Limb (tissue), 2 donors: ENCODE measurements around the gene HOOK2.

Experiments
- DNase-seq, 2 donors: peaks; one replicate each; pipeline ENCODE4 v3.0.0-alpha.2; 2016; ENCODE audit errors: extremely low spot score in 2 of 2

Gene HOOK2

DNA sequence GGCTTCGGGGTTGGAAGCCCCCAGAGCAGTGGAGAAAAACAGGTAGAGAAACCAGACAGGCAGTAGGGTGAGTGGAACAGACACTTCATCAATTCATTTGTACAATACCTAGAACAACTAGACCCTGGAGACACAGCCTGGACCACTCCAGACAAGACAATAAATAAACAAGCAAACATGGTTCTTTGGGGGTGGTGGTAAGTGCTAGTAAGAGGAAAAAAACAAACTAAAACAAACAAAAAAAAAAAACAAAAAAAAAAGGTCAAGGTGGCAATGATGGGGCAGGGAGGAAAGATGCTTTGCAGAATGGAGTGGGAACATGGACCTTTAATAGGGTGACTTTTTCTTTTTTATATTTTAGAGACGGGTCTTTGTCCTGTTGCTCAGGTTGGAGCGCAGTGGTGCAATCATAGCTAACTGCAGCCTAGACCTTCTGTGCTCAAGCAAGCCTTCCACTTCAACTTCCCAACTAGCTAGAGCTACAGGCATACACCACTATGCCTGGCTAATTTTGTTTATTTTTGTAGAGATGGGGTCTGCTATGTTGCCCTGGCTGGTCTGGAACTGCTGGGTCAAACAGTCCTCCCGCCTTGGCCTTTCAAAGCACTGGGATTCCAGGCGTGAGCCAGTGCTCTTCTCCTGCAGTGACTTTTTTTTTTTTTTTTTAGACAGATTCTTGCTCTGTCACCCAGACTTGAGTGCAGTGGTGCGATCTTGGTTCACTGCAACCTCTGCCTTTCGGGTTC, 19.0 kb upstream of the HOOK2 start:
- DNase-seq = no peak

DNA sequence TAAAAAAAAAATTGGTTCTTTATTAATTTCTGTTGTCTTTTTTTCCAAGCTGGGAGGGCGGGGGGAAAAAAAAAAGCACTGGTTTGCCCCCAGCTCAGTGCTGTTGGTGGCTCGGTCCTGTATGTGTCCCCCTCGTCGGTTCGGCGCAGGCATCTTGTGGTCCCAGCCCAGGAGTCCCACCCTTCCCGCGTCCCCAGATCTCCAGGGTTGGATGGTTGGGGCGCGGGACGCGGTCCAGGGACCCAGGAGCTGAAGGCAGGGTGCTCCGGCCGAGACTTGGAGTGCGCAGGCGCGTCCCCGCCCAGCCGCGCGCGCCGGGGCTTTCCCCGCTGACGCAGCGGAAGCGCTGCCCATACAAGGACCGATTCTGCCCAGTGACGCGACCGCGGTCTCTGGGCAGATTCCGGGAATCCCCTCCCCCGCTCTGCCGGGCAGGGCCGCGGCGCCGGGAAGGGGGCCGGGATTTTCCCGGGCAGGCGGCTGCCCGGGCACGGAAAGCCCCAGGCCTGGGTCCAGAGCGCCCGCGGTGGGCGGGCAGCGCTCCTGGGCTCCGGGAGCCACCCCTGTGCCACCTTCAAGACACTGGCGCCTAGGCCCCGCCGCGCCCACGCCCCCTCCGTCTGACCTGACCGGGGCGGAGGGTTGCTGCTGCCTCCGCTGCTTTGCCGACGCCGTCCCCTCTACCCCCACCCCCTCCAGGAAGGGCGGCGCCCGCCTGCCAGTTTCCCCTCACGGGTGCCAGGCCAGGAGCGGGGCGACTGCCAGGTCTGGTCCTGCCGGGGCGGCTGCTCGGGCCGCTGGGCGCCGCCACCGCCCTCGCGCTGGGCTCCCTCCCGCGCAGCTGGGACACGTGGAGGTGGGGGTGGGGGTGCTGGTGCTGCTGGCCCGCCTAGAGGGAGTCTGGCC, 18.2 kb upstream of the HOOK2 start:
- DNase-seq = peak; percentile 89 to 97

DNA sequence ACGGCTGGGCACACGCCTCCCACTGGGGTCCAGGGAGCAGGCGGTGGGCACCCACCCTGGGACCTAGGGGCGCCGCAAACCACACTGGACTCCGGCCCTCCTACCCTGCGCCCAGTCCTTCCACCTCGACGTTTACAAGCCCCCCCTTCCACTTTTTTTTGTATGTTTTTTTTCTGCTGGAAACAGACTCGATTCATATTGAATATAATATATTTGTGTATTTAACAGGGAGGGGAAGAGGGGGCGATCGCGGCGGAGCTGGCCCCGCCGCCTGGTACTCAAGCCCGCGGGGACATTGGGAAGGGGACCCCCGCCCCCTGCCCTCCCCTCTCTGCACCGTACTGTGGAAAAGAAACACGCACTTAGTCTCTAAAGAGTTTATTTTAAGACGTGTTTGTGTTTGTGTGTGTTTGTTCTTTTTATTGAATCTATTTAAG, 17.5 kb upstream of the HOOK2 start:
- DNase-seq = peak in 1 of 2 donors; percentile 57

DNA sequence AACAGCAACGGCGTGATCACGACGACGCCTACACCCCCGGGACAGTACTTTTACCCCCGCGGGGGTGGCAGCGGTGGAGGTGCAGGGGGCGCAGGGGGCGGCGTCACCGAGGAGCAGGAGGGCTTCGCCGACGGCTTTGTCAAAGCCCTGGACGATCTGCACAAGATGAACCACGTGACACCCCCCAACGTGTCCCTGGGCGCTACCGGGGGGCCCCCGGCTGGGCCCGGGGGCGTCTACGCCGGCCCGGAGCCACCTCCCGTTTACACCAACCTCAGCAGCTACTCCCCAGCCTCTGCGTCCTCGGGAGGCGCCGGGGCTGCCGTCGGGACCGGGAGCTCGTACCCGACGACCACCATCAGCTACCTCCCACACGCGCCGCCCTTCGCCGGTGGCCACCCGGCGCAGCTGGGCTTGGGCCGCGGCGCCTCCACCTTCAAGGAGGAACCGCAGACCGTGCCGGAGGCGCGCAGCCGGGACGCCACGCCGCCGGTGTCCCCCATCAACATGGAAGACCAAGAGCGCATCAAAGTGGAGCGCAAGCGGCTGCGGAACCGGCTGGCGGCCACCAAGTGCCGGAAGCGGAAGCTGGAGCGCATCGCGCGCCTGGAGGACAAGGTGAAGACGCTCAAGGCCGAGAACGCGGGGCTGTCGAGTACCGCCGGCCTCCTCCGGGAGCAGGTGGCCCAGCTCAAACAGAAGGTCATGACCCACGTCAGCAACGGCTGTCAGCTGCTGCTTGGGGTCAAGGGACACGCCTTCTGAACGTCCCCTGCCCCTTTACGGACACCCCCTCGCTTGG, 16.9 kb upstream of the HOOK2 start:
- peak; percentile 30 to 75 for DNase-seq

DNA sequence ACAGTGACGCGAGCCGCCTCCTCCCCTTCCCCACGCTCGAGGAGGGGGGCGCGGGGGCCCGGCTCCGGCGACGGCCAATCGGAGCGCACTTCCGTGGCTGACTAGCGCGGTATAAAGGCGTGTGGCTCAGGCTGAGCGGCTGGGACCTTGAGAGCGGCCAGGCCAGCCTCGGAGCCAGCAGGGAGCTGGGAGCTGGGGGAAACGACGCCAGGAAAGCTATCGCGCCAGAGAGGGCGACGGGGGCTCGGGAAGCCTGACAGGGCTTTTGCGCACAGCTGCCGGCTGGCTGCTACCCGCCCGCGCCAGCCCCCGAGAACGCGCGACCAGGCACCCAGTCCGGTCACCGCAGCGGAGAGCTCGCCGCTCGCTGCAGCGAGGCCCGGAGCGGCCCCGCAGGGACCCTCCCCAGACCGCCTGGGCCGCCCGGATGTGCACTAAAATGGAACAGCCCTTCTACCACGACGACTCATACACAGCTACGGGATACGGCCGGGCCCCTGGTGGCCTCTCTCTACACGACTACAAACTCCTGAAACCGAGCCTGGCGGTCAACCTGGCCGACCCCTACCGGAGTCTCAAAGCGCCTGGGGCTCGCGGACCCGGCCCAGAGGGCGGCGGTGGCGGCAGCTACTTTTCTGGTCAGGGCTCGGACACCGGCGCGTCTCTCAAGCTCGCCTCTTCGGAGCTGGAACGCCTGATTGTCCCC, 16.1 kb upstream of the HOOK2 start, which contains the start of gene JUNB:
TSS of gene JUNB (plus strand) at position 142 of the 706 bp plus-strand sequence. CDS start at position 428, 286 bp downstream.
- peak; percentile 91 to 97 for DNase-seq

DNA sequence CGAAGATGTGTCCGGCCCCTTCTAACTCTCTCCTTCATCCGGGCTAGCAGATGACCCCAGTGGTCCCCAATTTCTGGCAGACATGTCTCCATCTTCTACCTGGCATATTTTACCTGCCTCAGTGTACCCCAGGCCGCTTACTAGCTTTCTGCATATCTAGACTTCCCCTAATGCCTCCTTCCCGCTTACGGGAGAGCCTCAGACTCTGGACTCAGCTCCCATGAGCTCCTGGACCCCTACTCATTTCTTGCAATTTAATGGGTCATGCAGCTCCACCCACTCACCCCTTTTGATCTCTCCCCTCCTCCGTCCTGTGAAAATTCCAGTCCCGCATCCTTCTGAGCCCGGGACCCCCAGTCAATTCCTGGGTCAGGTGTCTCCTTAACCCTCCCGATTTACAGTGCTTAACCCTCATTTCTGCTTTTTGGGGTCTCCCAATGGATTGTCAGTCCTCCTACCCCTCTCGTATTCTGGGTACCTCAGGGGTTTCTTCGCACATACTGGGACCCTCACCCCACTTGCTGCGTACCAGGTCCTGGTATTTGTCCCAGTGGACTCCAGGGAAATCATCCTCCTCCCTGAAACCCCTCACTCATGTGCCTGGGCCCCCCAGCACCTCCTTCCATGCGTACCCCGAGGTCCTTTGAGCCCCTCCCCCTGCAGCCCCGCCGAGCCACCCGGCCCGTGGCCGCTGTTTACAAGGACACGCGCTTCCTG, 15.4 kb upstream of the HOOK2 start:
- peak; percentile 10 to 55 for DNase-seq

DNA sequence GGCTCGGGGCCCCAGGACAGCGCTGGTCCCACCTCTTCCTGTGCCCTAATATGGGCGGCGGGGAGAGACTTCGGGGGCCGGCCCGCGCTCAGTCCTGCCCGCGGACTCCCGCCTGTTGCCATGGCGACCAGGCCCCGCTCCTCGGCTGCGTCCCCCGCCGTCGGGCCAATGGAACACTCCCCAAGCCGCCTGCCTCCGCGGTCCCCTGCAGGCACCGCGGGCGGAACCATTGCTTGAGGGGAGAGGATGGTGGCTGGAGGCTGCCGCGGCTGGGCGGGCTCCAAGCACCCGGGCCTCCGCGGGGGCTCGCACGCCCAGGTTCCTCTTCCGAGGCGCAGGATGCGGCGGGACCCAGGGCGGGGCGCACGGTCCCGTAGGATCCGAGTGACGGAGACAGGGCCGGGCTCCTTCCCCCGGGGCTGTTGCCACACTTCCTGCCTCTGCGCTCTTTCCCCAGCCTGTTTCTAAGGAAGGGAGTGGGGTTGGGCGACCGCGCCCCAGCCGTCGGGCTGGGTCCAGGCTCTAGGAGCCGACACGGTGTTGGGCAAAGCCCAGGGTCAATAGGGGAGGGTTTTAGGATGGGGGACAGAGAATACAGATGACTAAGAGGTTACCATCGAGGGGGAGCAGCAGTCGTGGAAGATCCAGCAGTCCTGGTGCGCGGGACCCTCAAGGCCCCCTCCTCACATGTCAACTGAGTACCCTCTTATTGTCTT, 14.7 kb upstream of the HOOK2 start:
- DNase-seq = peak; percentile 92 to 96

DNA sequence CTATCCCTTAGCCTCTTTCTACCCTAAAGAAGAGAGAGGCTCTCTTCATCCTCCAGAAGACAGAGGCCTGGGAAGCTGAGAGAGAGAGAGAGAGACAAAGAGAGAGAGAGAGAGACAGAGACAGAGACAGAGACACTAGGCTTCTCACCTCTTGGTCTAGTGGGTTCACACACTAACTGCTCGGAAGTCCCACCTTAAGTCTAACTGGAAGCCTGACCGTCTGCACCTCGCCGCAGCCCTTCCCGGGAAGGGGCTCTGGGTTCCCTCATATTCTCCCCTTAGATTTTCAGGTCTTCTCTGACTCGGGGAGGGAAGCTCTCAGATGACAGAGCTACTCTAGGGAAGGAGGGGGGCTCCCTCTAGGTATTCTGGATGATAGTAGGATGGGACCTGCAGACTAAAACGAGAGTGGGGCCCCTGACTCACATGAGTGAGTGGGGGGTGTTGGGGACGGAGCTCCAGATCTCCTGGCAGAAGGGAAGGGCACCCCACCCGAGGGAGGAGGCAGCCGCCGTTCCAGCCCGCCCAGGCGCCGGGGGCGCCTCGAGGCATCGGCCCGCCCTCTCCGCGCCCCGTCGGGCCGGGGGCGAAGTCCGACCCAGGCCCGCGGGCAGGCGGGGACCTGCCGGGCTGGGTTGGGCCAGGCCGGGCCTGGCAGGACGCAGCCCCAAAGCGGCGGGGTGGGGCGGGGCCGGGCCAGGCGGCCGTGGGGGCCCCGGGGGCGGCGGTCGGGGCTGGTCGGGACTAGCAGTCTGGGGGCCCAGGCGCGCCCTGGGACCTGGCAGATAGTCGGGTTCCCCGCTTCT, 13.9 kb upstream of the HOOK2 start:
- DNase-seq = no peak

DNA sequence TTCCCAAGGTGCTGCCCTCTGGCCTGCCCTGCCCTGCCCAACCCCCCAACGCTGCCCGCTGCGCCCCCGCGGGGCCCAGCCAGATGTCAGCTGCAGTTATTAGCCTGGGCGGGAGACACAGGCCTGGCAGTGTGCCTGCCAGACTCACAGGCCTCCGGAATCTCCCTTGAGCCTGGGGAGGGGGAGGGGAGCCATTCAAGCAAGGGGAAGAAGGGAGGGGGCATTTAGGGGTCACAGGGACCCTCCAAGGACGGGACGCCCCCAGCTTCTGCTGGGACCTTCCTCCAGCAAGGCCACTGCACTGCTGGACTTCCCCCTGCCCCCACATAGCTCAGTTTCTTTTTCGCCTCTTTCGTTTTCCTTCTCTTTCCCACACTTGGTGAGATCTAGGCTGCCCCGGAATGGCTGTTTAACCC, 13.3 kb upstream of the HOOK2 start:
- peak; percentile 64 to 84 for DNase-seq

DNA sequence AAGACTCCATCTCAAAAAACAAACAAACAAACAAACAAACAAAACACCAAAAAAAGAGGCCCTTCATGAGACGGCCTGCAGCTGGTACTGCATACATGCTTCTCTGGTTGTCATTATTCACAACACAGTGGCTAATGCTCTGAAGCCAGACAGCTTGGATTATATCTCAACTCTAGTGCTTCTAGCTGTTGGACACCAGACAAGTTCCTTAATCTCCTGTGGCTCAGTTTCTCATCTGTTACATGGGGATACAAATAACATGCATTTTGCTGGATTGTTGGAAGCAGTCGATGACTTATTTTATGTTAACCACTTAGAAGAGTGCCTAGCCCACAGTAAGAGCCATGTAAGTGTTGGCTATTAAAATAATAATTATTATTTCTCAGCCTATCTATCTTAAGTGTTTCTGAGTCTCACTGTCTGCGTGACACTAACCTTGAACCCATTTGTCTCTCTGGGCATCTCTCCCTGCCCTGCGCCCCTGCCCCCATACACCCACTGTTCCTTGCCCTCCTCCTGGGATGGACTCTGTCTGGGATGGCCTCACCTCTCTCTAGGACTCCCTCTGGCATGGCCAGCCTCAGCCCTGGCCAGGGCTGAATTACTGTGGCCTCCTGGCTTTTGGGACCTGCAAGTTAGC, 12.8 kb upstream of the HOOK2 start:
- peak in 1 of 2 donors; percentile 59 for DNase-seq

DNA sequence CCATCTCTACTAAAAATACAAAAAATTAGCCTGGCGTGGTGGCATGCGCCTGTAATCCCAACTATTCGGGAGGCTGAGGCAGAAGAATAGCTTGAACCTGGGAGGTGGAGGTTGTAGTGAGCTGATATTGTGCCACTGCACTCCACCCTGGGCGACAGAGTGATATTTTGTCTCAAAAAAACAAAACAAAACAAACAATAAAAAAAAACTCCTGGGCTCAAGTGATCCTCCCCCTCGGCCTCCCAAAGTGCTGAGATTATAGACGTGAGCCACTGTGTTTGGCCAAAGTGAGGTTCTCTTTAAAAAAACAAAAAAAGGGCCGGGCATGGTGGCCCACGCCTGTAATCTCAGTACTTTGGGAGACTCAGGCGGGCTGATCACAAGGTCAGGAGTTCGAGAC, 12.1 kb upstream of the HOOK2 start:
- no peak for DNase-seq

DNA sequence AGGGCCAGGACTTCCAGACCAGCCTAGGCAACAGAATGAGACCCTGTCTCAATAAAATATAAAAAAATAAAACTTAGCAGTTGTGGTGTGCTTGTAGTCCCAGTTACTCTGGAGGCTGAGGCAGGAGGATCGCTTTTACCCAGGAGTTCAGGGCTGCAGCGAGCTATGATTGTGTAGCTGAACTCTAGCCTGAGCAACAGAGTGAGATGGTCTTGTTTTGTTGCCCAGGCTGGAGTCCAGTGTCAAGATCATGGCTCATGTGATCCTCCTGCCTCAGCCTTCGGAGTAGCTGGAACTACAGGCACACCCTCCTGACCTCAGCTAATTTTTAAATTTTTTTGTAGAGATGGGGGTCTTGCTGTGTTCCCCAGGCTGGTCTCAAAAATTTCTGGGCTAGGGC, 11.6 kb upstream of the HOOK2 start:
- no peak for DNase-seq

DNA sequence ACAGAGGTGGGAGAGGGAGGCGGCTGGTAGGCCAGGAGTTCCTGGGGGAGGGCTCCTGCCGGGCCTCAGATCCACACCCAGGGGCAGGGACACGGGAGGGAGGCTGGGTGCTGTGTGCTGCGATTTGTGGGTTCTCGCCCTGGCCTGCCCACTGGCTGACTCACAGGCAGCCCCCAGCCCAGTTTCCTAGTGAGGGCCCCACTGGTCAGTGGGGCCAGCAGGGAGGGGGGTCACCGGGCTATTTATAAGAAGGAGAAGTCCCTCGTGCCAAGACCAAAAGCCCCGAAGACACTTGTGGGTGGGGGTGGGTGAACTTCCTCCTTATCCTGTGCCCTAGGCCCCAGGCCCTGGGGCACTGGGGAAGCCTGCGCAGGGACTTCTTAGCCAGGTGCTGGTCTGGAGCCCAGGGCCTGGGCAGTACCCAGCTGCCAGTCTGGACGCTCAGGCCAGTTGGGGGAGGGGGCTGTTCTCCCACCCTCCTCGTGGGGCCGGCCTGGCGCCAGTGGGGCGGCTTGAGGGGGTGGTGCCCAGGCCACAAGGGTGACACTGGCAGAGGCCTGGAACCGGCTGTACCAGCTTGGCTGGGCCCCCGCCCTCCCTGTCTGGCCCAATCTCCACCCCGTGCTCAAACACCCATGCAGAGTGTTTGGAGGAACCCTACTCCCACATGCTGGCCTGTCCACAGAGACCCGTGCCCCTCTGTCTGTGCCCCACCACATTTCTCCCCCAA, 11.0 kb upstream of the HOOK2 start:
- DNase-seq = peak in 1 of 2 donors; percentile 2

DNA sequence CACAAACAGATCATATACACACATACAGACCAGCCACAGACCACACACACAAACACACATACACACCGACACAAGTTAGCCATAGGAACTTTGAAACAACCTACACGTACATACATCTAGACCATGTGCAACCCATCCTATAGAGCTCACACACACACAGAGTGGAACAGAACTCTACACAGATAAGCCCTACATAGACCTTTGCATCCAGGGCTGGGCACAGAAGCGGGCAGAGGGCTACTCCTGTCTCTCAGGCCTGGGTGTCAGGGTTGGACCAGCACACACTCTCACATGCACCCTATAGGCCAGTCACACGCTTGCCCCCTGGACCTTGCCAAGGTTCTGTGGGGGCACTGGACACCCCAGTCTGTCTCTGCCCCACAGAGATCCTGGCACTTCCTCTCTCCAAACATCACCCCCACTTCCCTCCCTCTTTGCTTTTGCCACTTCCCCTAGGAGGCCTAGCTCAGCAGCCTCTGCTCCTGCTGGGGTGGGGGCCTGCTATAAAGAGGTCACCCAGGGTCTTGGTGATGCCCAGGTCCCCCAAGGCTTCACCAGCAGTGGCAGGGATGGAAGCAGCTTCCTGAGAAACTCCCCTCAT, 10.2 kb upstream of the HOOK2 start:
- no peak for DNase-seq

DNA sequence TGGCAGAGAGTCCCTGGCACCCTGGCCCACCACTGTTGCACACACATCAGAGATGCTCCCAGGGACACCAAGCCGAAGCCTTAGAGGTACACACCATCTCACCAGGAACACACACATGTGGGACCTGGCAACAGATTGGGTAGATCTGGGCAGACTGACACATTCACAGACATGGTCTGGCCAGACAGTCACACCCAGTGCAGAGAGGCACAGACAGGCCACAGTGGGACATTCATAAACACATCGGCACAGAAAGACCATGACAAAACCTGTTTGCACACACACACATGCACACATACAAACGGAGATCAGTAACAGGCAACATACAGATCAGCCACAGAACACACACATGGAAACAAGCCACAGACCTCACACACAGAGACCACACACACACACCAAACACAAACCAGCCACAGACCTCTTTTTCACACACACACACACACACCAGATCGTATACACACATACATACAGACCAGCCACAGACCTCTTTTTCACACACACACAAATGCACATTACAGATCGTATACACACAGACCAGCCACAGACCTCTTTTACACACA, 9.6 kb upstream of the HOOK2 start:
- peak in 1 of 2 donors; percentile 40 for DNase-seq

DNA sequence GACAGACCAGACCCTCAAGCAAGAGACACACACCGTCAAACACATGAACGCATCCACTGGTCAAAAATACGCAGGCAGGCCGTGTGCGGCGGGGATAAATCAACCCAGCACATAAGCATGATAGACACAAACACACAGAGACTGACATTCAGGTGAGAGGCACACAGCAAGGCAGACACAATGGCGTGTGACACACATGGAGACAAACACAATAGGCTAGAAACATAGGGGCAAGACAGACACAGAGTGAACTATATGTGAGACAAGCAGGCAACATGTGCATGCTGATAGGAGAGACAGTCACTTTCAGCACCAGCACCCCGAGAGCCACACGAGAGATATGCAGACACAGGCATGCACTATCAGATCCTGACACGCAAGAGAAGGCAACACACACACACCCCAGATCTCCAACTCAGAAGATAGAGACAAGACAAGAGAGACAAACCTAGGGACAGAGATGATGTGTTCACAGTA, 9.1 kb upstream of the HOOK2 start:
- DNase-seq = peak; percentile 2 to 34
